ENCODE measurements around the gene LSM6.

Gene LSM6

DNA sequence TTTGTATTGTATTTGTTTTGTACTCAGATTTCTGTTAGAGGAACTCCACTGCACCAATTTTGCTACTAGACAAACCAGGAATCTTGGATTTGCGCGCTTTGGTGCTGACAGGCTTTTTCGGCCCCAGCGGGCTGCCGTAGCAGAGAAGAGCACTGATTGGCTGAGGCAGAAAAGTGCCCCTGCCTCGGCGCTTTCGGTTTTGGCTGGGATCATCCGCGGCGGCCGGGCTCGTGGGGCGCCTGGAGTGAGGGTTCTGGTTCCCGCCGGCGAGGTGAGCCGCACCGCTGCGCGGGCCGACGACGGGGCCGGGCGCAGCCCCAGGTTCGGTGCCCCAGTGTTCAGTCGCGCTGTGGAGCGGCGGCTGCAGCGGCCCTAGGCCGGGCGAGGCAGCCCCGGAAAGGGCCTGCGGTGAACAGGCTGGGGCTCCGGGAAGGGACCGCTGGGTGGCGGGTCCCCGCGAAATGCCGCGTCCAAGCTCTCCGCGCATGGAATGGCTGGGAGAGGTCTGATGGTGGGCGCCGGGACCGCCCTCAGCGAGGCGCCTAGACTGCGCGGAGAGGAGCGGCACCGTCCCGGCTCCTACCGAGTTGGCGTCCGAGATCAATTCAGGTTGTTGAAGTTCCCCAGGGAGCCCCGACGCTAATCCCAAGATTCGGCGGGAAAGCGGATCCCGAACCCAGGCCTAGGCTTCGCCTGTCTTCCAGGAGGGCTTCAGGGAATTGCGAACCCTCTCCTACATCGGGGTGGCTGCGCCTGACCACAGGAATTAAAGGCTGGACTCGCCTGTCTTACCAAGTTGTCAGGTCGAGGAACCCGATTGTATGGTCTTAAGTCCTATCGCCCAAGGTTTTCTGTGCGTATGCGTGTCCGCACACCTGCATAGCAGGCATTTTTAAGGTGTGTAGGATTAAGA lies at the start of gene LSM6:
Gene LSM6, plus strand, starts transcription at position 178 of the 913 bp plus-strand sequence. CDS start 7,204 bp downstream, outside the sequence.
- DNase-seq, result peak; percentile 76

DNA sequence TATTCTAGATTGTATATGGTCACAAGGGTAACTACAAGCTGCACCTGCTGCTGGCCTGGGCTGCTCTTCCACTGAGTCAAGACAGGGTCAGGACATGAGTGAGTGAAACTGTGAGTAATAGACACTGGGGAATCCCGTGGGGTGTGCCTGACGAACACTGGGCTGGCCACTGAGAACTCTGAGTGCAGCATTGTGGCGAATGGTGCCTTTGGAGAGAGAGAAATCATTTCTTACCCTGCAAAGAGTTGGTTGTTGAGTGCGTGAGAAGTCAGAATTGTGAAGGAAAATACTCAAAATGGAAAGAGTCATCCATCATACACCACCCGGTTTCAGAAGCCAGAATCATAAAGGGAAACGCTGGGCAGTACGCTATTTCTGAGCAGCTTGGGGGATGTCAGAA lies 43.1 kb upstream of the LSM6 start:
- no peak for DNase-seq

DNA sequence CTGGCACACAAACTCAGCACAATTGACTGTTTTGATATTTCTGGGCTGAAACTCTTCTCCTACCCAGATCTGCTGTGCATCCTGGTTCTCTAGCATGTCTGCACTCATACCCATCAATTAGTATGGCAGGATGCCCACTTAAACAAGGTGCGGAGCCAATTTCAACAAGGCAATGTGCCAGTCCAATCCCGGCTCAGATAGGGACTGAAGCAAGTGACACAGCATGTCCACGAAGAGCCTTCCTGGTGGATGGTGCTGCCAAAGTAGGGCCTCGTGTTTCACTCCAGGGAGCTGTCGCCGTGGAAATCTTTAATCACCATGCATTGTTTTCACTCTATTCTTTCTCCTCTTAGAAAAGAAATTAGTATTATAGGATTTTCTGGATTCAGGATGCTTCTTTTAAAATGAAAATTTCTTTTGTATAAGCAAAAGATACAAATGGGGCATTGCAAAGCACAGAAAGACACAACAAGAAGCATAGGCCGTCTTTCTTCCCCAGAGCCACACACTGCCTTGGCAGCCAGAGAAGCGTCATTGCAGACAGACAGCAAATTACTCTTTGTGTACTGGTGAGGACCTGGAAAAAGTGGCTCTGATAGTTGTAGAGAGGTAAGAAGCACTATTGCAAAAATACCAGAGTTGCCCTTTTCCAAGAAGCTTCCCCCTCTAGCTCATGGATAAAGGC lies 40.6 kb upstream of the LSM6 start:
- no peak for DNase-seq

DNA sequence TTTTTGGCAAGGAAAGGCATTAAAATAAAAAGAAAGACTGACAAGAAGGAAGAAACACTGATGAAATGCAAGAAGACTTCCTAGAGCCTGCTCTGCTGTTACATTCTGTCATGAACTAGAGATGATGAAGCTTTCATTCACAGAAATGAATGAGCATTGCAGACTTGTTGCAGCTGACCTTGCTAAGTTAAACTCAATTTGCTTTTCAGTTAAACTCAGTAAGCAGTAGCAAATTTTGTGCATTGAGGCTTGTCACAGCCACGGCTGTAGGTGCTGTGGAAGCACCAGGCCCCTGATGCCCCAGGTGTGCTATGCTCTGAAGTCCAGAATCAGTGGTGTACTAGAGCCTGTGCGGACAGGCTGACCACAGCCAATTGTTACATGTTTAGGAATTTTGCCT lies 39.6 kb upstream of the LSM6 start:
- DNase-seq, result no peak

DNA sequence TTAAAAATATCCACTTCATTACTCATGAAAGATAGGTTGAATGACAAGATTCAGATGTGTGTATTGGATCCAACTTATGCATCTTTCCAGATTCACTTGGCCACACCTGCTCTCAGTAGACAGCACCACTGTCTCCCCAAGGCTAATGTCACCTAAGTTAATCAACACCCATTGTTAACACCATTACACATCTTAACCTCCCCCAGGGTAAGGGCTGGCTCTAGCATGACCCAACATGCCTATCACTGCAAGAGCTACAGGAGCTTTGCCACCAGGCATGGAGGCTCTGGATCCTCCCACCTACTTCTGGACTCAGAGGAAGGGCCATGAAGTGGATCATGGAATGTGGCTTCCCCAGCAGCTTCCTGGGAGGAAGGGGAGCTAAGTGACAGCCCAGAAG lies 32.8 kb upstream of the LSM6 start:
- no peak for DNase-seq

DNA sequence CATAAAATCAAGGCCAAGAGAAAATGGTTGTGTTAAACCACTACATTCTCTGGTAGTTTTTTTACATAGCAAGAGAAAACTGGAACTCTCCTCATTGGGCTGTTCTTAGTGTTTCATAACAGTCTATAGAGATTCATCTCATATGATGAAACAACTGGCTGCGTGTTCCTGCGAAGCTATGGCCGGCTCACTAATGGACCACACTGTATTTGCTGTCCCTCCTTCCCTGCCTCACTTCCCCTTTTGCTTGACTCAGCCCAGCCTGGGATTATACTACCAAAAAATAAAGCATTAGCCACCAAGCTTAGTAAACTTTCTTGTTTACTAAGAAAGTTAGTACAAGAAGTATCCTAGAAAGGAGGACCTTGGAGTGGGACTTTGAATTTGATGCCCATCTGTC lies 31.6 kb upstream of the LSM6 start:
- DNase-seq, result no peak

DNA sequence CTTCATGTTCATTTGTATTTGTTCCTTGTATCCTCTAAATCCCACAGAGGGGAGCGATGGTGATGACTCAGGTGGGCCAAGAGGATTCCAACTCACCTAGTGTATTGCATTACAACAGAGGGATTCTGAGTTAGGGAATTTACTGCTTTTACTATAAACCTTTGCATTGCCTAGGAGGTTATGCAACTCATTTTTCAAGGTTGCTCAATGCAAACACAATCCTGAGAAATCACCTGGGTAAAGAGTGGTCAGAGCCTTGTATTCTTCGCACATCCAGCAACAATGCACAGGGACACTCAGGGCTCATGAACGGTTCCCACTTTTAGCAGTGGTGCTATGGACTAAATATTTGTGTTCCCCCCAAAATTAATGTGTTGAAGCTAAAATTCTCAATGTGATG lies 28.6 kb upstream of the LSM6 start:
- no peak for DNase-seq

DNA sequence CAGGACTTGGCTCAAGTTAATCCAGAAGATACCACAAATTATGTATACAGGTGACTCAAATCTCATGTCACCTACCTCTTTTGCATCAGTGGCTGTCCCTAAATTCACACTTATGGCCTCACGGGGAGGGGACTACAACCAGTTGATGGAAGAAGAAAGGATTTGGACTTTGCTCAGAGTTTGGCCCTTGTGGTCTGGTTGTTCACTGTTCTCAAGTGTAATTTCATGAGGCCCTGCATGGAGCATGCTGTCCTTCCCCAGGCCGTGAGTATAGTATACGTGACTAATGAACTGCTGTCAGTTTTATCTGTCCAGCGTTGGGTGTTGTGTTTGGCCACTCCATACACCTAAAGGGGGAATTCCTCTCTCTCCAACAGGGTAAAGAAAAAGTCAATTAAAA lies 27.5 kb upstream of the LSM6 start:
- DNase-seq, result no peak

DNA sequence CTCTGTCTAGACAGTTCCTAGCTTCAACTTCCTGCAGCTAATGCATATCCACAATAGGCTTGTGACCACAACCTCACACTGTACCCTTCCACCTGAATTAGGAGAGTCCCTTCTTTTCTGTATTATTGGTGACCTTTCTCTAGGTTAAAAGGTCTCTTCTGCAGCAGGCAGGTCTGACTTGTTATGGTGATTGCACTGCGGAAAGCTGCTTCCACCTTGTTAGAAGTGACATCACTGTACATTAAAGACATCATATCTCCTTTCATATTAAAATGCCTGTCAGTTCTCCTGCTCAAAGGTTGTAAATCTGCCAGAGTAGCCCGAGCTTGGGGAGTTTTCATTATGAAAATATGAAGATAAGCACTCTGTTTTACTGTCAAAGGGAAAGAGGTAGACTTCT lies 21.5 kb upstream of the LSM6 start:
- no peak for DNase-seq

DNA sequence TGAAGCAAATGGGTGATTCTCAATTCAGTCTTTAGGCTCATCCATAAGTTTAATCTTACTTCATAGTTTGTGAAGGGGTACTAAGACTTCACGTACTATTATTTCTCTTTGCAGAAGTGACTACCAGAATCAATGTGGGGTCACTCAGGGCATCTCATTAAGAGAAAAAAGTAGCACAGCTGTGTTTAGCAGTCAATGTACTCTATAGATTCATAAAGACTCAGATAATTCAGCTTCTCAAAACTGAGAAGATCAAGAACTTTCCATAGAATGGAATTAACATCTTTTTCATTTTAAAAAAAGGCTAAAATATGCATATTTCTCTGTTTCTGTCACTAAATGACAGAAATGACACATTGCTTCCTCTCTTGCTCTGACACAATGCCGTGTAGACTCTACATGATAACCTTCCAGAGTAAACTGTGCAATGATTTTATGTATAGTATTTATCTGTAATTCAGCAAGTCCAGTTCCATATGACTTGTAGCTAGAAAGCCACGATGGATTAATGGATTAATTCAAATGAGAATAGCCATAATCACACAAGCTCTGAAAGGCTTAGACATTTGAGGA lies 20.3 kb upstream of the LSM6 start:
- no peak for DNase-seq

DNA sequence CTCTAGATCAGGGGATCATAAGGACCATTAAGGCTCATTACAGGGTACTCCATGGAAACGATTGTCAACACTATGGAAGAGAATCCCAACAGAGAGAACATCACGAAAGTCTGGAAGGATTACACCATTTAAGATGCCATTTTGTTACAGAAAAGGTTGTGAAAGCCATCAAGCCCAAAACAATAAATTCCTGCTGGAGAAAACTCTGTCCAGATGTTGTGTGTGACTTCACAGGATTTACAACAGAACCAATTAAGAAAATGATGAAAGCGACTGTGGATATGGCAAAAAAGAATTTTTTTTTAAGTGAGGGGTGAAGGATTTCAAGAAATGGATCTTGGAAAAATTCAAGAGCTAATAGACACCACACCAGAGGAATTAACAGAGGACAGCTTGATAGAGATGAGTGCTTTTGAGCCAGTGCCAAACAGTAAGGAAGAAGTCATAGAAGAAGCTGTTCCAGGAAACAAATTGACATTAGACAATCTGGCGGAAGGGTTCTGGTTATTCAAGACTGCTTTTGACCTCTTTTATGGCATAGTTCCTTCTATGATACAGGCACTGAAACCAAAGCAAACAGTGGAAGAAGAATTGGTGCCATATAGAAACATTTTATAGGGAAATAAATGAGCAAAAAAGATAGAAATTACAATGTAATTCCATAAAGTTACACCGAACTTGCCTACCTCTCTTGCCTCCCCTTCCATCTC lies 17.3 kb upstream of the LSM6 start:
- DNase-seq, result no peak

DNA sequence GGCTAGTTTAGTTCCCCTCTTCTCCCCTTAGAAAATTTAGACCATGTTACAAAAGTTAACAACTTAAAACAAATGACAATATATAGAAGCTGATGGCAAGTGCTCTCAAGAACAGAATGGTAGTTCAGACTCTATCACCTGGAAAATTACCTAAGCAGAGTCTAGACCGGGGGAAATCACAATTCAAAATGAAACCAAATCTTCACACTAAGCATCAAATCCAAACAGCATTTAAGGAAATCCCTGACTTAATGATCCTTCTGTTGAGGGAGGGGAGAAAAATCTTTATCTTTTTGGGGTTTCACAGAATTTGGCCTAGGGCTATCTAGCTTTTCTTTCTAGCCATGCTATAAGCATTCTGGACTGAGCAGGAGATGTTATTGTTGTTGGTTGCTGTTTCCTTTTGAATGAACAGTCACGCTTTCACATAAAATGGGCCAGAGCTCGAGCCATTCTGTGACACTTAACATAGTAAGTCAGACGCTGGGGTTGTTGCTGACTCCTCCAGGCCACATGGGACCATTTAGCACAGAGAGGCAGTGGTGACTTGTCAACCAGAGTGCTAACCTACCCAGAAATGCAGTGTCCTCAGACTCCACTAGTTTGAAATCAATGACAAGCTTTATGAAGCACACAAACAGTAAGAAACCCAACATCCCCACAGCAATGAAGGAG lies 16.0 kb upstream of the LSM6 start:
- DNase-seq, result no peak

DNA sequence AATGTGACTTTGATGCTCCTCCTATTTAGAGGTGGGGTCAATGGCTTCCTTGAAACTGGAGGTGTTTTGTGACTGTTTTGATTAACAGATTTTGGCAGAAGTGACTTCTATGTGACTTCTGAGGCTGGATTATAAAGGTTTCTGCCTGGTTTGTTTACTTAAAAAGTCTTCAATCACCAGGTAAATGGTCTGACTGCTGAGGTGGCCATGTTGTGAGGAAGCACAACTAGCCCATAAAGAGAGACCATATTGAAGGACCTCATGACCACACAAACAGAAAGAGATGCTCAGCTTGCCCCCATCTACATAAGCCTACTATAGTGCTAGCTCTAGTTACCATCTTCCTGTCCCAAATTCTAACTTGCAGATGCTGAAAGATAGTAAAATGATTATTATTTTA lies 14.3 kb upstream of the LSM6 start:
- DNase-seq, result no peak

DNA sequence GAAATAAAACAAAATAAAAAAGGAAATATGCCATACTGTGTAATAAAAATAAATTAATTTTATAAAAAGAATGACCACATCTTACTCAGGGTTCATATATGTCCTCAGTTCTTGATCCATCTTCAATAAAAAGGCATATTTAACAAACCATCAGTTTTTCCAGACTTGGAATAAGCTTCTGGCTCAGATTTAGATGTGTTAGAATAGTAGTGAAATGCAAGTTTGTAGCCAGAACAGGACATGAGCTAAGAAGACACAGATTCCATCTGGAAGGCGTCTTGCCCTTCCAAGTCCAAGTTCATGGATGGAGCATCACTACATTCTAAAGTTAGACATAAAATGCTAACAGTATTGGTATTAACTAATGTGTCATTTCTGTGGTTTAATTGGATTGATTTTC lies 10.3 kb upstream of the LSM6 start:
- no peak for DNase-seq

DNA sequence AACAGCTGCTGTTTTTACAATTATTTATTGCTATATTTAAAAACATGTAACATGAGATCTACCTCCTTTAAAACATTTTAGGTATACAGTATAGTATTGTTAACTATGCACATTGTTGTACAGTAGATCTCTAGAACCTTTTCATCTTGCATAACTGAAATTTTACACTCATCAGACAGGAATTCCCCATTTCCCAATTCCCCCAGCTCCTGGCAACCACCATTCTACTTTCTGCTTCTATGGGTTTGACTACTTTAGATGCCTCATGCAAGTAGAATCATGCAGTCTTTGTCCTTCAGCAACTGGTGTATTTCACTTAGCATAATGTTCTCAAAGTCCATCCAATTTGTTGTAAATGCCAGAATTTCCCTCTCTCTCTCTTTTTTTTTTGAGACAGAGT lies 9.7 kb upstream of the LSM6 start:
- no peak for DNase-seq

DNA sequence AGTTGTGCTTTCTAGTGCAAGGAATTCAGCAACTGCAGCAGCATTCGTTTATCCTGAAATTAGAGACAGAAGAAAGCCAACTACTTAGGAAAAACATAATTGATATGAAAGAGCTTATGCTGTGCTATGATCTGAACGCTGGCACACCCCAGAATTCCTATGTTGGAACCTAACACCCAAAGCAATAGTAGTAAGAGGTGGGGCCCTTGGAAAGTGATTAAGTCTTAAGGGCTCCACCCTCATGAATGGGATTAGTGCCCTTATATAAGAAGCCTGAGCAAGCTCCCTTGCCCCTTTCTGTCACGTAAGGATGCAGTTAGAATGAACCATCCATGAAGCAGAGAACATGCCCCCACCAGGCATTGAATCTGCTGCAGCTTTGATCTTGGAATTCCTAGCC lies 5.4 kb upstream of the LSM6 start:
- no peak for DNase-seq

DNA sequence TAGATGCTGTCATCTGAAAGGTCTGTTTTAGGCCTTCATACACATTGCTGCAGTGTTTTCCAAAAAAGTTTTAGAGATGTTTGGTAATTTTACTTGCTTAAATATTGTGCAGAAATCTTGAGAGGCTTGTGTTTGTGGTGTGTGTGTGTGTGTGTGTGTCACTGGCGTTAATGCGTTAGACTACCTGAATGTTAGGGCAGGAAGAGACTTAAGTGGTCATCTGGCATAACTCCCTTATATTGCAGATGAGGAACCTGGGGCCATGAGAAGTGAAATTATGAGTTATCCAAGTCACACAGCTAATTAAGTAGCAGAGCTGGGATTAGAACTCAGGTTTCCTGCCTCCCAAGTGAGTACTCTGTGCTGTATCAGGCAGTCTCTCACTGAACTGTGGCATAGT lies 1.4 kb downstream of the LSM6 start:
- DNase-seq, result no peak

DNA sequence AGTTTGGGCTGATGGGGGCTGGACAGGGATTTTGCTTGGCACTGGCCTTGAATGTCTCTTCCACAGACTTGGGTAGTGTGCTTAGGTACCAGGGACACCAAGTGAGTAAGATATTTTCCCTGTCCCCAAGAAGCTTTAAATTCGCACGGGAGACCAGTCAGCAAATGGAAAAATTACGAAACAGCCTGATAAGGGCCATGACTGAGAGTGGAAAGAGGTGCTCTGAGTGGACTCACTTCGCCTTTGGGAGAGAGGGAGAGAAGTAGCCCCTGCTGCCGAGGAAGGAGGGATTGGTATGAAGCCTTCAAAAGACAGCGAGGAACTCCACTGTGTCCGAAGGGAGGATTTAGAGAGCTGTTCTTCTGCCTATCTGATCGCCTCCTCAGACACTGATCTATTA lies 2.6 kb downstream of the LSM6 start:
- no peak for DNase-seq

DNA sequence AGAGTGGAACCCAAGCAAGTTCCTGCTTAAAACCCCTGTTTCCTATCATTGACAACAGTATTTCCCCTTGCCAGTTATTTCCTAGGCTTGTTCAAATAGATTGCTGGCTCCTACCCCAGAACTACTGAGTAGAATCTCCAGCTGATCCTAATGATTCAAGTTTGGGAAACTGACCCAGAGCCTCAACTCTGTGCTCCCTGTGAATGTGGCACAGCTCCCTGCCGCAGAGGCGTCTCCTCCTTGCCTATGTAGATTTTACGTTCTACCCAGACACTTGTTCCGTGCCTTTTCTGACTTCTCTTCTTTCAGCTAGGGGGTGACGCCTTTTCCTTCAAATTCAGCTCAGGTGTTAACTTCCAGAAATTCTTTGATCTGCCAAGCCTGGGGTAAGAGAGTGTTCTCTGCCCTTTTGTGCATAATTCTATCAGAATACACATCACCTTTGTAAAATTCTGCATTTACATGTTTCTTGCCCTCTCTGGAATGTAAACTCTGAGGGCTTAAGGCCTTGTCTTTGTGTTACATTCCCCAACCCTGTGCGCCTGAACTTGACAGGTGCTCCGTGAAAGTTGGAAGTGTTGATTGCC lies 4.4 kb downstream of the LSM6 start:
- no peak for DNase-seq

DNA sequence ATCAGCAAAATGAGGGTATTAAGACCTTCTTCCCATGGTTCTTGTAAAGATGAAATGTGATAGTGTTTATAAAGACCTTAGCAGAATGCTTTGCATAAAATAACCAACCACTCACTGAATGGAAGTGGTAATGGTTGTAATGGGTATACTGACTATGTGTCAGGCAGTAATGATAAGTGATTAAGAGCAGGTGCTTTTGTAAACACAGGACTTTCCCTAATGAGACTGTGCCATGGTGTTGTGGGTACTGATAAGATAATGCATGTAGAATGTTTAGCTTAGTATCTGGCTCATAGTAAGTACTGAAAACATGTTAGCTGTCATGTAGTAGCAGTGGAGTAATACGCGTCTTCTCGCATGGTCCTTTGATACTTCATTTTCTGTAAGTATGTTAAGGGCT lies 6.9 kb downstream of the LSM6 start:
- no peak for DNase-seq

DNA sequence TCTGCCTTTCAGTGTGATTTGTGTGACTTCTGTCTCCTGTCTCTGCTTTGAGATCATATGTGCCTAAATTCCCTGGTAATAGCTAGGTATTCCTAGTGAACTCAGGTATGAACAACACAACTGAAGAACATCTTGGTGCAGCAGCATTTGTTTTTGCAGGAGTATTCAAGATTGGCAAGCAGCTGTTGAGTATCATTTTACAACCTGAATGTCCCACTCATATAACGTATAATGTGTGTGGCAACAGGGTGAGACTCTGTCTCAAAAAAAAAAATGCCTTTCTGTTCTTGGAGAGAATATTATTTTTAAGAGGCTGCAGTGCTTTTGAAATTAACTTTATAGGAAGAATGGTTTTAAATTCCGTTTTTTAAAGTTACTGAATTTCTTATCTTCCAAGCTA lies 7.7 kb downstream of the LSM6 start:
- DNase-seq, result no peak

DNA sequence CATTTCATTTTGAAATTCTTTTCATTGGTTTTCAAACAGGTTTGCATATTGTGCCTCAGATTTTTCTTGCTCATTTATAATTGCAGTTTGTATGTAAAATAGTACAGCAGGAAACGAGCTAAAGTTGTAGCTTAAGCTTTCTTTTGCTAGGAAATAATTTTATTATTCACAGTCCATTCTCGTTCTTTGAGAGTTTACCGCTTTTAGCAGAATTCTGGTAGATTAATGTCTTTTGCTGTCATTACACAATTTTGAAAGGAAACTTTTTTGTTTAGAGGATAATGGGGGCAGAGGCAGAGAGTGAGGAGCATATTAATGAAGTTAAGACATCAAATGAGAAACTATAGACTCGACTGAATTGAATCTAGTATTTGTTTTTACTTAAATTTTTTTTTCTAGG lies 10.5 kb downstream of the LSM6 start:
- DNase-seq, result no peak

DNA sequence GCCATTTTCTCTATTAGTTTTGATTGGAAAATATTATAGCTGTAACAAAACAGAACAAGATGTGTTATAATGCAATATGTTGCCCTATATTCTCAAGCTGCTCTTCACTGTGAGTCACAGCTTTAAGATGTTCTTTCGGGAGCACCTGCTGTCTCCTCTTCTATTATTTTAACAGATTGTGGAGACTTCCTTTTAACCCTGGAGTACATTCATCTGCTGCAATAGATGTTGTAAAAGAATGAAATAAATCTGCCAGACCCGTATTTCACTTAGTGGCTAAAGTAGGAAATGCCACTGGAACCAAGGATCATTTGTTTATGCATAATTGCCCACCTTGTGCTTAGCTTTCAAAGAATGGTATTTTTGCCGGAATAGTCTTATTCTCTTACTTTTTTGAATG lies 11.1 kb downstream of the LSM6 start:
- no peak for DNase-seq

Data from activated CD4-positive, alpha-beta T cell treated with anti-CD3 and anti-CD28 coated beads, Interleukin-2, amount 50 U/mL, for 1 hour (primary cell).